Glutamatergic neuron (in vitro differentiated cells): ENCODE data around the gene WDR49. TPM values are rescaled to one million over a fixed set of nuclear protein-coding genes. Genes with fewer than 3 reads are reported as not detected.

Source experiments
- DNase-seq: peaks from one replicate; pipeline ENCODE4 v3.0.0; 2022
- H3K27ac Mint-ChIP-seq: one replicate; pipeline ENCODE4 v1.8.0; 2020; ENCODE audit warnings: mild to moderate bottlenecking, mixed read lengths, inconsistent platforms; ENCODE audit not compliant: unreplicated experiment
- H3K27me3 Mint-ChIP-seq: one replicate; pipeline ENCODE4 v1.8.0; 2020; ENCODE audit warnings: mild to moderate bottlenecking, moderate library complexity, mixed read lengths, inconsistent platforms; ENCODE audit not compliant: unreplicated experiment
- H3K36me3 Mint-ChIP-seq: one replicate; pipeline ENCODE4 v1.8.0; 2020; ENCODE audit warnings: mild to moderate bottlenecking, mixed read lengths, inconsistent platforms; ENCODE audit not compliant: unreplicated experiment
- H3K4me1 Mint-ChIP-seq: one replicate; pipeline ENCODE4 v1.8.0; 2020; ENCODE audit warnings: mild to moderate bottlenecking, low read depth, mixed read lengths, inconsistent platforms; ENCODE audit not compliant: unreplicated experiment
- H3K4me3 Mint-ChIP-seq: one replicate; pipeline ENCODE4 v1.8.0; 2020; ENCODE audit warnings: mild to moderate bottlenecking, mixed read lengths, inconsistent platforms; ENCODE audit not compliant: unreplicated experiment
- H3K9me3 Mint-ChIP-seq: one replicate; pipeline ENCODE4 v1.8.0; 2020; ENCODE audit warnings: mild to moderate bottlenecking, moderate library complexity, mixed read lengths, inconsistent platforms; ENCODE audit not compliant: unreplicated experiment
- total RNA-seq: library from RNA; stranded (reverse); fragmentation: NEBNext Ultra II Directional; extraction: Animal tissue kit (Norgen Biotek cat#: 25700); gene quantifications from one replicate; pipeline ENCODE4 v1.2.1, GENCODE V29; 2021; ENCODE audit not compliant: unreplicated experiment
- TF ChIP-seq, protein P1 (sequence below): fragments of 200-600 bp; sonication (generic); IDR thresholded peaks from one replicate; pipeline ENCODE4 v1.5.0; 2021; ENCODE audit not compliant: partially characterized antibody, unreplicated experiment

The WDR49 gene
- total RNA-seq, 1 donor from 2014 or later, result 0.76 TPM

GRCh38 chr3:167609156-167609555 lies 44.6 kb downstream of the WDR49 start:
- TF ChIP-seq, protein P1, sequence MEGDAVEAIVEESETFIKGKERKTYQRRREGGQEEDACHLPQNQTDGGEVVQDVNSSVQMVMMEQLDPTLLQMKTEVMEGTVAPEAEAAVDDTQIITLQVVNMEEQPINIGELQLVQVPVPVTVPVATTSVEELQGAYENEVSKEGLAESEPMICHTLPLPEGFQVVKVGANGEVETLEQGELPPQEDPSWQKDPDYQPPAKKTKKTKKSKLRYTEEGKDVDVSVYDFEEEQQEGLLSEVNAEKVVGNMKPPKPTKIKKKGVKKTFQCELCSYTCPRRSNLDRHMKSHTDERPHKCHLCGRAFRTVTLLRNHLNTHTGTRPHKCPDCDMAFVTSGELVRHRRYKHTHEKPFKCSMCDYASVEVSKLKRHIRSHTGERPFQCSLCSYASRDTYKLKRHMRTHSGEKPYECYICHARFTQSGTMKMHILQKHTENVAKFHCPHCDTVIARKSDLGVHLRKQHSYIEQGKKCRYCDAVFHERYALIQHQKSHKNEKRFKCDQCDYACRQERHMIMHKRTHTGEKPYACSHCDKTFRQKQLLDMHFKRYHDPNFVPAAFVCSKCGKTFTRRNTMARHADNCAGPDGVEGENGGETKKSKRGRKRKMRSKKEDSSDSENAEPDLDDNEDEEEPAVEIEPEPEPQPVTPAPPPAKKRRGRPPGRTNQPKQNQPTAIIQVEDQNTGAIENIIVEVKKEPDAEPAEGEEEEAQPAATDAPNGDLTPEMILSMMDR, result no peak
- H3K9me3 Mint-ChIP-seq, result no peaks in the 10 kb centered on the region
- no peak for DNase-seq
- no peaks in the 10 kb centered on the region for H3K36me3 Mint-ChIP-seq
- H3K4me3 Mint-ChIP-seq, result no peak overlapping the region
- no peaks in the 10 kb centered on the region for H3K4me1 Mint-ChIP-seq
- no peaks in the 10 kb centered on the region for H3K27me3 Mint-ChIP-seq
- no peak overlapping the region for H3K27ac Mint-ChIP-seq

- Mint-ChIP-seq H3K9me3 (no peaks in the 10 kb centered on the region), H3K36me3 (no peaks in the 10 kb centered on the region), H3K27ac (no peak overlapping the region), H3K4me1 (no peaks in the 10 kb centered on the region), H3K4me3 (no peak overlapping the region), H3K27me3 (no peaks in the 10 kb centered on the region)
- DNase-seq, result no peak
- TF ChIP-seq, protein P1, result no peak
Measured at GRCh38 chr3:167606836-167607235, 46.9 kb downstream of the WDR49 start.

DNA sequence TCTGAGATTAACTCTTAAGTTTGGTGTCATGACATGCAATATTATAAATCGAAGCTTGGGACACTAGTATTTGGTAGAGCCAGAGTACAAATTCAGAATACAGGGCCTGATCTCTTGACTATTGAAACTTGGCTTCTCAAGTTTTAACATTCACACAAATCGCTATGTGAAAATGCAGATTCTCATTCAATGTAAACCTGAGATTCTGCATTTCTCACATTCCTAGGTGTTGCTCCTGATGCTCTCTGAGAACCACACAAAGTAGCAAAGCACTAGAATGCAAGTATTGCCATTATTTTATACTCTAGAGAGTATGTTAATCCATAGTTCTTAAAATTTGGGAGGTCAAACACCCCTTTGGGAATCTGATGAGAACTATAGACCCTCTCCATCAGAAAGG lies 47.9 kb downstream of the WDR49 start:
- H3K4me1 Mint-ChIP-seq, result no peaks in the 10 kb centered on the region
- no peak overlapping the region for H3K4me3 Mint-ChIP-seq
- H3K27ac Mint-ChIP-seq, result no peak overlapping the region
- DNase-seq, result no peak
- no peaks in the 10 kb centered on the region for H3K27me3 Mint-ChIP-seq
- no peaks in the 10 kb centered on the region for H3K9me3 Mint-ChIP-seq
- TF ChIP-seq, protein P1, result no peak
- no peaks in the 10 kb centered on the region for H3K36me3 Mint-ChIP-seq

DNA sequence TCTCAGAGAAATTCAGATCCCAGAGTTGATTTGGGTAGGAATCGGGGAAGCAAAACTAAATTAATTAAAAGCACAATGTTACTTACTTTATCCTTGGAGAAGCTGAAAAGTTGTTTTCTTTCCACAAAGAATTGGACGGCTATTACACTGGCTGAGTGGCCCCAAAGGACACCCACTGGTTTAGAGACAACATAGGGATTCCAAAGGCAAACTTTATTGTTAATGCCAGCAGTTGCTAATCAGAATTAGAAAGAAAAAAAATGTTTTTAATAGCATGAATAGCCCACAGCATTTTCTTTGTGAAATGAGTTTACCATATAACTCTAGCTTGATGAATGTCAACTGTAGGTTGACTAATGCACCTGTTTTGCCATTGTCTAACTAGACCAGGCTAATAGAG lies 51.7 kb downstream of the WDR49 start:
- TF ChIP-seq, protein P1, result no peak
- H3K4me3 Mint-ChIP-seq, result no peak overlapping the region
- H3K9me3 Mint-ChIP-seq, result peaks cover 4% of the 10 kb centered on the region
- H3K4me1 Mint-ChIP-seq, result no peaks in the 10 kb centered on the region
- no peak overlapping the region for H3K27ac Mint-ChIP-seq
- no peak for DNase-seq
- peaks cover 2% of the 10 kb centered on the region for H3K27me3 Mint-ChIP-seq
- no peaks in the 10 kb centered on the region for H3K36me3 Mint-ChIP-seq

GRCh38 chr3:167587651-167588050 lies 66.1 kb downstream of the WDR49 start:
- Mint-ChIP-seq H3K4me1 (no peaks in the 10 kb centered on the region), H3K9me3 (no peaks in the 10 kb centered on the region), H3K27me3 (no peaks in the 10 kb centered on the region), H3K27ac (no peak overlapping the region), H3K36me3 (no peaks in the 10 kb centered on the region), H3K4me3 (no peak overlapping the region)
- no peak for DNase-seq
- TF ChIP-seq, protein P1, result no peak
